Thoracic aorta (tissue), 2 donors: ENCODE results near the gene EFNA1. TPM values are rescaled to one million over a fixed set of nuclear protein-coding genes. Genes with fewer than 3 reads are reported as not detected.

Source experiments
- ATAC-seq: fragments of 150-250 bp; one replicate; pipeline ENCODE4 v1.8.0; 2017; ENCODE audit warnings: low read depth; ENCODE audit not compliant: insufficient number of reproducible peaks, low FRiP score
- DNase-seq: peaks from one replicate; pipeline ENCODE4 v3.0.0-alpha.2; 2020; ENCODE audit warnings: low spot score
- H3K27ac ChIP-seq, 2 donors: fragments of 200-600 bp; sonication (generic); 1 replicate in 1 of 2; 2 replicates in 1 of 2; pipeline ENCODE4 v1.5.1; 2016; ENCODE audit warnings: mild to moderate bottlenecking in 2 of 2, moderate library complexity in 2 of 2
- H3K27me3 ChIP-seq: fragments of 200-600 bp; sonication (generic); replicated peaks from 2 replicates; pipeline ENCODE4 v1.6.0; 2016; ENCODE audit warnings: mild to moderate bottlenecking; ENCODE audit not compliant: insufficient read depth
- H3K36me3 ChIP-seq: fragments of 200-600 bp; sonication (generic); one replicate; pipeline ENCODE4 v1.5.1; 2016
- H3K4me1 ChIP-seq, 2 donors: fragments of 200-600 bp; sonication (generic); 1 replicate in 1 of 2; 2 replicates in 1 of 2; pipeline versions ENCODE4 v1.5.1 to v1.6.0; 2016; ENCODE audit warnings: low read depth in 2 of 2, mild to moderate bottlenecking in 1 of 2; ENCODE audit not compliant: control insufficient read depth in 1 of 2
- H3K4me3 ChIP-seq: fragments of 200-600 bp; sonication (generic); 2 replicates; pipeline ENCODE4 v1.5.1; 2016; ENCODE audit warnings: mild to moderate bottlenecking
- H3K9me3 ChIP-seq: fragments of 200-600 bp; sonication (generic); 2 replicates; pipeline ENCODE4 v1.5.1; 2016
- total RNA-seq, 2 donors: library from RNA; depleted of rRNA; stranded (reverse); fragments of >200 nt; gene quantifications; one replicate each; pipeline versions ENCODE4 v1.1.0 to v1.2.3, GENCODE V29; 2016
- TF ChIP-seq, protein P1 (sequence below): fragments of 200-600 bp; sonication (generic); IDR thresholded peaks from one replicate; pipeline ENCODE4 v1.5.1; 2019; ENCODE audit warnings: antibody characterized with exemption

The EFNA1 gene
- total RNA-seq, 2 donors from 2014 or later, result 4.6 to 15.4 TPM

DNA sequence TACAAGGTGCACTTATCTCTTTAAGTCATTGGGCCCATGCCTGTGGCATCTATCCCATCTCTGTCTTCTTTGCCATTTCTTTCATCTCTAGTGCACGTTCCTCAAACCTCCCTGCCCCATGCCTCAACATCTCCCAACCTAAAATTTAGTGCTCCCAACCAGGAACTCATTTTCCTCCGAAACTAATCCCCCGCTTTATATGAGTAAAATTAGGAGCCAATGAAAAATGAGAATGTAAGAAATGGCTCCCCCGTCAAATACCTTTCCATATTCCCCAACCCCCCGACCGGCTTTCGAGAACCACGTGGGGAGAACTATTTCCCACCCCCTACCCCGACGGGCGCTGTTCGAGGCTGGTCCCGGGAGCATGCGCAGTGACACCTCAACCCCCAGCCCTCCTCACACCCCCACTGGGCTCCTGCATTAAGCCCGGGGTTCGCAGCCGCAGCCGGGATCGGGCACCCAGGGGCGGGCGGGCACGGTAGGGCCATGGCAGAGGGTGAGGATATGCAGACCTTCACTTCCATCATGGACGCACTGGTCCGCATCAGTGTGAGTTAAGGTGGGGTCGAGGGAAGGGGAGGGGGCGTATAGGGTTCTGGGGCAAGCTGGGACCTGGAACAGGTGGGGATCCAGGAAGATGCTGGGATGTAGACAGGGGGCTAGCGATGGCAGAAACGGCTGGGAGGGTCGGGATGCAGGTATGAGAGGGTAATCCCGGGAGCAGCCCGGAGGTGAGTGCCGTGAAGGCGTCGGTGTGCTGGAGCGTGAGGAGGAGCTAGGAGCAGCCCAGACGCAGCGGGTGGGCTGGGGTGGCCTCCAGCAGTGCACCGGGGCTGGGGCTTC lies 46.0 kb downstream of the EFNA1 start, which contains the start of gene TRIM46:
TSS of gene TRIM46 (plus strand) at position 372 of the 846 bp plus-strand sequence. CDS start at position 490, 118 bp downstream.
- Histone ChIP-seq H3K27me3 (no peaks in the 10 kb centered on the region), H3K36me3 (peaks cover 7% of the 10 kb centered on the region), H3K4me3 (peak within 1 kb of the TSS; percentile 78), H3K27ac (peak within 1 kb of the TSS; percentile 82 to 91), H3K4me1 (peaks cover 8 to 32% of the 10 kb centered on the region in 2 donors), H3K9me3 (no peaks in the 10 kb centered on the region)
- no peak for DNase-seq
- no peak for ATAC-seq
- TF ChIP-seq, protein P1, sequence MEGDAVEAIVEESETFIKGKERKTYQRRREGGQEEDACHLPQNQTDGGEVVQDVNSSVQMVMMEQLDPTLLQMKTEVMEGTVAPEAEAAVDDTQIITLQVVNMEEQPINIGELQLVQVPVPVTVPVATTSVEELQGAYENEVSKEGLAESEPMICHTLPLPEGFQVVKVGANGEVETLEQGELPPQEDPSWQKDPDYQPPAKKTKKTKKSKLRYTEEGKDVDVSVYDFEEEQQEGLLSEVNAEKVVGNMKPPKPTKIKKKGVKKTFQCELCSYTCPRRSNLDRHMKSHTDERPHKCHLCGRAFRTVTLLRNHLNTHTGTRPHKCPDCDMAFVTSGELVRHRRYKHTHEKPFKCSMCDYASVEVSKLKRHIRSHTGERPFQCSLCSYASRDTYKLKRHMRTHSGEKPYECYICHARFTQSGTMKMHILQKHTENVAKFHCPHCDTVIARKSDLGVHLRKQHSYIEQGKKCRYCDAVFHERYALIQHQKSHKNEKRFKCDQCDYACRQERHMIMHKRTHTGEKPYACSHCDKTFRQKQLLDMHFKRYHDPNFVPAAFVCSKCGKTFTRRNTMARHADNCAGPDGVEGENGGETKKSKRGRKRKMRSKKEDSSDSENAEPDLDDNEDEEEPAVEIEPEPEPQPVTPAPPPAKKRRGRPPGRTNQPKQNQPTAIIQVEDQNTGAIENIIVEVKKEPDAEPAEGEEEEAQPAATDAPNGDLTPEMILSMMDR, result no peak

DNA sequence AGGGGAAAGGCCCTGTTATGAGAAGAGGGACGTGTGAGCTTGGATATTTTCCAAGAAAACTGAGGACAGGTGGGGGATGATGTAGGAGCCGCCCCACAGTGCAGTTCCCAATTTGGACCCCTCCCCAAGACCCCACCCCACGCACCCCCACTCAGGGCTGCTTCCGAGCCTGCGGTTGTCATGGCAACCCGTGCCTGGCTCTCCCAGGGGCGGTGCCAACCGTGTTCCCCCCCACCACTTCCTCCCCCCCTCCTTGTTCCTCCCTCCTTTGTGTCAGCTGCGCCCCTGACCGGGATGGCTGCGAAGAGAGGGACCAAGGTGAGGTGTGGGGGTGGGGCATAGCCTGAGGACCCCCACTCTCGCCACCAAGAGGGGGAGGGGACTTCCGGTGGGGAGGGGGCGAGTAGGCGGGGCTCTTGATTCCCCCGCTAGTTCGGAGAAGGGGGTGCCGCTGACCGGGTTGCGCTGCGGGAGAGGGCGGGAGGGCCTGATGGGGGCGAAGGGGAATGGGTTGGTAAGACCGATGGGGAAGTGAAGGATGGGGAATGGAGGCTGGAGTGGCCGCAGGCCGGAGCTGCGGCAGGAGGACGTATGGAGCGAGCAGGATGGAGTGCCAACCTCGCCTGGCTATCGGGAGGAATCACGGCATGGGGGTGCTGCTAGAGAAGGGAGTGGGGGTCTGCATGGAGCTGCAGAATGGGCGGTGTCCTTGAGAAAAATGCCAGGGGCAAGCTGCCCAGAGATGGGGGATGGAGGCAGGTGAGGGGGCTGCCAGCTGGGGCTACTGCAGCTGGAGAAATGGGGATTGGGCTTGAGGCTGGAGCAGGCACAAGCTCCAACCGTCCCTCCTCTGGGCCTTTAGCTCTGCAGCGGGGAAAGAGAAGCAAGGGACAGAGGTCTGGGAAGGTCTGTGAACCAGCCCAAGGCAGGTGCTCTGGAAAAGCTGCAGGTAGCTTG lies 46.9 kb downstream of the EFNA1 start:
- DNase-seq (no peak), ATAC-seq (no peak)
- Histone ChIP-seq H3K9me3 (no peaks in the 10 kb centered on the region), H3K27me3 (no peaks in the 10 kb centered on the region), H3K4me3 (peak overlapping the region; percentile 78), H3K27ac (peak overlapping the region; percentile 10 to 22), H3K36me3 (peaks cover 2% of the 10 kb centered on the region), H3K4me1 (peaks cover 8 to 32% of the 10 kb centered on the region in 2 donors)
- TF ChIP-seq, protein P1, result no peak

DNA sequence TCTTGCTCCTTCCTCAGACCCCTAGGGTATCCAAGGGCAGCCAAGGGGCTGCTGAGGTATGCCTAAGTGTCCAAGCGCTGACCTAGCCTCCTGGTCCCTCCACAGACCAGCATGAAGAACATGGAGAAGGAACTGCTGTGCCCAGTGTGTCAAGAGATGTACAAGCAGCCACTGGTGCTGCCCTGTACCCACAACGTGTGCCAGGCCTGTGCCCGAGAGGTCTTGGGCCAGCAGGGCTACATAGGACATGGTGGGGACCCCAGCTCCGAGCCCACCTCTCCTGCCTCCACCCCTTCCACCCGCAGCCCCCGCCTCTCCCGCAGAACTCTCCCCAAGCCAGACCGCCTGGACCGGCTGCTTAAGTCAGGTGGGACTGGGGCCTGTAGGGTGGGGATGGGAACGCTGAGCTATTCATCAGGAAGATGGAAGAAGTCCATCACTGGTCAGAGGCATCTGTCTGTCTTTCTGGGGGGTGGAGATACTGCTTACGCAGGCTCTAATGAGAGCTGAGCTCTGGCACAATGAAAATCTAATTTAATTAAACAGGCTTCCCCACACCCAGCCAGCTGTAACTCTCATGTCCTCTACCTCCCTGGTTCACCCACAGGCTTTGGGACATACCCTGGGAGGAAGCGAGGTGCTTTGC lies 47.7 kb downstream of the EFNA1 start:
- H3K36me3 ChIP-seq, result no peaks in the 10 kb centered on the region
- ATAC-seq (no peak), DNase-seq (no peak)
- no peaks in the 10 kb centered on the region for H3K27me3 ChIP-seq
- H3K4me1 ChIP-seq, result peaks cover 8 to 32% of the 10 kb centered on the region in 2 donors
- no peak overlapping the region for H3K4me3 ChIP-seq
- no peaks in the 10 kb centered on the region for H3K9me3 ChIP-seq
- TF ChIP-seq, protein P1, result no peak
- no peak overlapping the region for H3K27ac ChIP-seq

DNA sequence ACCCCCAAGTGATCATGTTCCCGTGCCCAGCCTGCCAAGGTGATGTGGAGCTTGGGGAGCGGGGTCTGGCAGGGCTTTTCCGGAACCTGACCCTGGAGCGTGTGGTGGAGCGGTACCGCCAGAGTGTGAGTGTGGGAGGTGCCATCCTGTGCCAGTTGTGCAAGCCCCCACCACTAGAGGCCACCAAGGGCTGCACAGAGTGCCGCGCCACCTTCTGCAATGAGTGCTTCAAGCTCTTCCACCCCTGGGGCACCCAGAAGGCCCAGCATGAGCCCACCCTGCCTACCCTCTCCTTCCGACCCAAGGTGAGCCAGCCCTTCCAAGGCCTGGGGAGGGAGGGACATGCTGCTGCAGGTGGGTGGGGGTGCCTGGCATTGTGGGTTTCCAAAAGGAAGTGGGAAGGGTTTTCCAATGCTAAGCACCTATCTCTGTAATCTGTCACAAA lies 48.3 kb downstream of the EFNA1 start:
- no peaks in the 10 kb centered on the region for H3K27me3 ChIP-seq
- ATAC-seq, result no peak
- peaks cover 8 to 32% of the 10 kb centered on the region in 2 donors for H3K4me1 ChIP-seq
- no peak overlapping the region for H3K27ac ChIP-seq
- no peak for DNase-seq
- TF ChIP-seq, protein P1, result no peak
- H3K4me3 ChIP-seq, result no peak overlapping the region
- no peaks in the 10 kb centered on the region for H3K9me3 ChIP-seq
- no peaks in the 10 kb centered on the region for H3K36me3 ChIP-seq
